Natural killer cell treated with Interleukin-12 subunit alpha and Interleukin-12 subunit beta and Interleukin-15 and Interleukin-18, amount 100 ng/mL, for 72 hours (primary cell): ENCODE measurements around the gene GRK3. TPM values are rescaled to one million over a fixed set of nuclear protein-coding genes. Genes with fewer than 3 reads are reported as not detected.

Source experiments
- ATAC-seq, 2 donors: fragments of 150-1000 bp; cut with Tn5 transposase in 1 of 2; sonication (Bioruptor Pico), chemical (Tn5 transposase) in 1 of 2; 2 replicates each; pipeline ENCODE4 v1.10.0; 2021
- DNase-seq: peaks from one replicate; pipeline ENCODE4 v3.0.0; 2022; ENCODE audit warnings: low spot score
- H3K27ac Mint-ChIP-seq, 2 donors: 1 replicate in 1 of 2; 2 replicates in 1 of 2; pipeline ENCODE4 v1.8.0; 2022; ENCODE audit warnings: mixed read lengths in 2 of 2, mild to moderate bottlenecking in 1 of 2, moderate library complexity in 1 of 2
- H3K27me3 Mint-ChIP-seq, 2 donors: 1 replicate in 1 of 2; 2 replicates in 1 of 2; pipeline ENCODE4 v1.8.0; 2022; ENCODE audit warnings: mixed read lengths in 2 of 2
- H3K36me3 Mint-ChIP-seq: one replicate; pipeline ENCODE4 v1.8.0; 2022; ENCODE audit warnings: mixed read lengths
- H3K4me1 Mint-ChIP-seq, 2 donors: 1 replicate in 1 of 2; 2 replicates in 1 of 2; pipeline ENCODE4 v1.8.0; 2022; ENCODE audit warnings: low read depth in 2 of 2, mixed read lengths in 2 of 2, mild to moderate bottlenecking in 1 of 2
- H3K4me3 Mint-ChIP-seq: one replicate; pipeline ENCODE4 v1.8.0; 2022; ENCODE audit warnings: mixed read lengths
- H3K9me3 Mint-ChIP-seq: 2 replicates; pipeline ENCODE4 v1.8.0; 2022; ENCODE audit warnings: mixed read lengths
- total RNA-seq, 2 donors: library from RNA; stranded (reverse); gene quantifications; one replicate each; pipeline ENCODE4 v1.2.3, GENCODE V29; 2022

GRK3 gene
- total RNA-seq, 2 donors from 2014 or later = 2.8 to 3.0 TPM

- DNase-seq = no peak
- peaks cover 5 to 6% of the 10 kb centered on the region in 2 donors for H3K4me1 Mint-ChIP-seq
- no peak overlapping the region for H3K4me3 Mint-ChIP-seq
- H3K36me3 Mint-ChIP-seq = no peaks in the 10 kb centered on the region
- ATAC-seq = no peak
- H3K27ac Mint-ChIP-seq = no peak overlapping the region
- no peaks in the 10 kb centered on the region for H3K9me3 Mint-ChIP-seq
- peaks cover 4 to 5% of the 10 kb centered on the region in 2 donors for H3K27me3 Mint-ChIP-seq
These were observed 210.1 kb downstream of the GRK3 start for GRCh38 chr22:25774575-25775026.

- Mint-ChIP-seq H3K4me1 (peaks cover 5 to 6% of the 10 kb centered on the region in 2 donors), H3K36me3 (no peaks in the 10 kb centered on the region), H3K4me3 (no peak overlapping the region), H3K9me3 (no peaks in the 10 kb centered on the region), H3K27me3 (peaks cover 4 to 5% of the 10 kb centered on the region in 2 donors), H3K27ac (no peak overlapping the region)
- DNase-seq (no peak), ATAC-seq (no peak)
These were observed 211.1 kb downstream of the GRK3 start for GRCh38 chr22:25775531-25775930.

GRCh38 chr22:25777411-25777810 lies 212.9 kb downstream of the GRK3 start:
- H3K4me1 Mint-ChIP-seq = peaks cover 5 to 6% of the 10 kb centered on the region in 2 donors
- H3K9me3 Mint-ChIP-seq = no peaks in the 10 kb centered on the region
- no peak for DNase-seq
- H3K36me3 Mint-ChIP-seq = no peaks in the 10 kb centered on the region
- peaks cover 4 to 5% of the 10 kb centered on the region in 2 donors for H3K27me3 Mint-ChIP-seq
- H3K27ac Mint-ChIP-seq = no peak overlapping the region
- no peak overlapping the region for H3K4me3 Mint-ChIP-seq
- ATAC-seq = no peak

- Mint-ChIP-seq H3K4me1 (peaks cover 3% of the 10 kb centered on the region in 2 donors), H3K36me3 (no peaks in the 10 kb centered on the region), H3K27me3 (peaks cover 3% of the 10 kb centered on the region in 2 donors), H3K9me3 (no peaks in the 10 kb centered on the region), H3K27ac (no peak overlapping the region), H3K4me3 (no peak overlapping the region)
- no peak for ATAC-seq
- no peak for DNase-seq
These were observed 213.4 kb downstream of the GRK3 start for GRCh38 chr22:25777870-25778269.

Other genes starting within 250 kb of the GRK3 start
- gene MYO18B, start 177.5 kb downstream of the GRK3 start, total RNA-seq = 1 to 10 TPM in 1 of 2 donors, under 1 TPM in 1; 0.43 to 1.0 TPM